GM19455 (cell line): ENCODE results near the gene SASH1.
A peak's percentile ranks its signal among the peaks of the same experiment; 100 is the strongest.

Experiments
- ATAC-seq: cut with Tn5 transposase; IDR thresholded peaks from one replicate; pipeline ENCODE4 v1.9.1; 2021; ENCODE audit not compliant: unreplicated experiment

SASH1 gene

GRCh38 chr6:148538261-148539190 is 195.9 kb downstream of the SASH1 start:
- no peak for ATAC-seq

GRCh38 chr6:148543540-148543939 is 200.9 kb downstream of the SASH1 start:
- no peak for ATAC-seq

- no peak for ATAC-seq
Measured at GRCh38 chr6:148544421-148544820, 201.8 kb downstream of the SASH1 start.

GRCh38 chr6:148545901-148546300 is 203.3 kb downstream of the SASH1 start:
- ATAC-seq: no peak

- no peak for ATAC-seq
Measured at GRCh38 chr6:148547110-148547509, 204.5 kb downstream of the SASH1 start.

- no peak for ATAC-seq
Measured at GRCh38 chr6:148548065-148548748, 205.6 kb downstream of the SASH1 start.

GRCh38 chr6:148548749-148549140 is 206.1 kb downstream of the SASH1 start:
- ATAC-seq: no peak

- no peak for ATAC-seq
Measured at GRCh38 chr6:148550569-148550968, 207.9 kb downstream of the SASH1 start.

- no peak for ATAC-seq
Measured at GRCh38 chr6:148551226-148551625, 208.6 kb downstream of the SASH1 start.

GRCh38 chr6:148556410-148556809 is 213.8 kb downstream of the SASH1 start:
- no peak for ATAC-seq

- ATAC-seq: no peak
Measured at GRCh38 chr6:148557796-148558321, 215.2 kb downstream of the SASH1 start.

GRCh38 chr6:148559848-148560433 is 217.3 kb downstream of the SASH1 start:
- peak; percentile 80 for ATAC-seq

- no peak for ATAC-seq
Measured at GRCh38 chr6:148561629-148562028, 219.0 kb downstream of the SASH1 start.

GRCh38 chr6:148563066-148563465 is 220.4 kb downstream of the SASH1 start:
- ATAC-seq: no peak

- no peak for ATAC-seq
Measured at GRCh38 chr6:148564494-148565035, 221.9 kb downstream of the SASH1 start.

GRCh38 chr6:148565321-148565926 is 222.8 kb downstream of the SASH1 start:
- no peak for ATAC-seq

- ATAC-seq: no peak
Measured at GRCh38 chr6:148565930-148566663, 223.5 kb downstream of the SASH1 start.

GRCh38 chr6:148566664-148567350 is 224.2 kb downstream of the SASH1 start:
- ATAC-seq: no peak

GRCh38 chr6:148570456-148570855 is 227.8 kb downstream of the SASH1 start:
- no peak for ATAC-seq
